Activated CD4-positive, alpha-beta T cell treated with anti-CD3 and anti-CD28 coated beads, Interleukin-2, amount 50 U/mL, for 16 hours (primary cell): ENCODE measurements around the gene SLC4A2.

Experiments used
- DNase-seq: peaks from one replicate; pipeline ENCODE4 v3.0.0-alpha.2; 2020

The SLC4A2 gene

GRCh38 chr7:151099486-151100211 is 40.3 kb downstream of the SLC4A2 start:
- DNase-seq: no peak

- DNase-seq: no peak
Observed at GRCh38 chr7:151100921-151101320, 41.5 kb downstream of the SLC4A2 start.

GRCh38 chr7:151101621-151102396 is 42.4 kb downstream of the SLC4A2 start:
- no peak for DNase-seq

GRCh38 chr7:151102991-151103390 is 43.6 kb downstream of the SLC4A2 start:
- DNase-seq: no peak

- DNase-seq: no peak
Observed at GRCh38 chr7:151103973-151104372, 44.6 kb downstream of the SLC4A2 start.

GRCh38 chr7:151104411-151105235 is 45.2 kb downstream of the SLC4A2 start:
- DNase-seq: no peak

- DNase-seq: no peak
Observed at GRCh38 chr7:151107882-151108281, 48.5 kb downstream of the SLC4A2 start.

GRCh38 chr7:151109094-151110048 is 50.0 kb downstream of the SLC4A2 start:
- no peak for DNase-seq

GRCh38 chr7:151110236-151110940 is 51.0 kb downstream of the SLC4A2 start:
- no peak for DNase-seq

- peak; percentile 74 for DNase-seq
Observed at GRCh38 chr7:151110941-151111645, 51.7 kb downstream of the SLC4A2 start.

- no peak for DNase-seq
Observed at GRCh38 chr7:151113344-151114150, 54.2 kb downstream of the SLC4A2 start.

GRCh38 chr7:151114151-151115090 is 55.0 kb downstream of the SLC4A2 start:
- no peak for DNase-seq

GRCh38 chr7:151115121-151115835 is 55.9 kb downstream of the SLC4A2 start:
- DNase-seq: peak; percentile 4

GRCh38 chr7:151115836-151116418 is 56.5 kb downstream of the SLC4A2 start:
- no peak for DNase-seq

- no peak for DNase-seq
Observed at GRCh38 chr7:151116603-151117440, 57.4 kb downstream of the SLC4A2 start.

- peak; percentile 17 for DNase-seq
Observed at GRCh38 chr7:151117565-151117964, 58.2 kb downstream of the SLC4A2 start.
